Mucosa of rectum (tissue), 2 donors: ENCODE data around the gene CCDC194.

Source experiments
- H3K27ac ChIP-seq, 2 donors: one replicate each; pipeline ENCODE4 v1.7.0; 2013; ENCODE audit warnings: inconsistent platforms in 2 of 2, low read depth in 2 of 2, low read length in 2 of 2
- H3K27me3 ChIP-seq, 2 donors: one replicate each; pipeline ENCODE4 v1.7.0; 2013; ENCODE audit warnings: low read length in 2 of 2; ENCODE audit not compliant: control insufficient read depth in 2 of 2, insufficient read depth in 2 of 2
- H3K36me3 ChIP-seq, 2 donors: one replicate each; pipeline ENCODE4 v1.7.0; 2013; ENCODE audit warnings: low read length in 2 of 2; ENCODE audit not compliant: control insufficient read depth in 2 of 2, insufficient read depth in 2 of 2
- H3K4me1 ChIP-seq, 2 donors: one replicate each; pipeline ENCODE4 v1.7.0; 2013; ENCODE audit warnings: low read length in 2 of 2, mild to moderate bottlenecking in 1 of 2; ENCODE audit not compliant: control insufficient read depth in 2 of 2, insufficient read depth in 2 of 2
- H3K4me3 ChIP-seq, 2 donors: one replicate each; pipeline ENCODE4 v1.7.0; 2013; ENCODE audit warnings: low read length in 2 of 2
- H3K9ac ChIP-seq, 2 donors: one replicate each; pipeline ENCODE4 v1.7.0; 2013; ENCODE audit warnings: low read length in 2 of 2, low read depth in 1 of 2, mild to moderate bottlenecking in 1 of 2
- H3K9me3 ChIP-seq, 2 donors: one replicate each; pipeline ENCODE4 v1.7.0; 2013; ENCODE audit warnings: low read length in 2 of 2; ENCODE audit not compliant: control insufficient read depth in 2 of 2
- donor health status: healthy.
- donor health status: Normal muscosa, but diverticular disease.

The CCDC194 gene

DNA sequence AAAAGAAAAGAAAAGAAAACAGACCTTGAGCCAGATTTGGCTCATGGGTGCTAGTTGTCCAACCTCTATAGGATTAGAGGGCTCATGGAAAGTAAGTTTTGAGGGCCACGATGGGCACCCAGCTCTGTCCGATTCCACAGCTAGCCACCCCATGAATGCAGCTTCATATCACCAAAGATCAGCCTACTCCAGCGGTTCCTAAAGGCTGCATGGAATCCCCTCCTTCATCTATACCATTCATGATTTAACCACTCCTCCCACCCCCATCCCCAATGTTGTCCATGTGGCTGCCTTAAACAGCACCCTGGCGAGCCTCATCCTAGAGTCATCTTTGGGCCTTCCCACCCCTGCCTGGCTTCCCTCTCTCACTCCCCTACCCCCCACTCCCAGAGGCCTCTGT, 27.9 kb upstream of the CCDC194 start:
- no peaks in the 10 kb centered on the region for H3K27me3 ChIP-seq
- no peak overlapping the region for H3K9ac ChIP-seq
- H3K4me3 ChIP-seq = no peak overlapping the region
- peaks cover 0 to 4% of the 10 kb centered on the region in 2 donors for H3K36me3 ChIP-seq
- H3K9me3 ChIP-seq = no peaks in the 10 kb centered on the region
- no peak overlapping the region for H3K27ac ChIP-seq
- peaks cover 3 to 10% of the 10 kb centered on the region in 2 donors for H3K4me1 ChIP-seq

DNA sequence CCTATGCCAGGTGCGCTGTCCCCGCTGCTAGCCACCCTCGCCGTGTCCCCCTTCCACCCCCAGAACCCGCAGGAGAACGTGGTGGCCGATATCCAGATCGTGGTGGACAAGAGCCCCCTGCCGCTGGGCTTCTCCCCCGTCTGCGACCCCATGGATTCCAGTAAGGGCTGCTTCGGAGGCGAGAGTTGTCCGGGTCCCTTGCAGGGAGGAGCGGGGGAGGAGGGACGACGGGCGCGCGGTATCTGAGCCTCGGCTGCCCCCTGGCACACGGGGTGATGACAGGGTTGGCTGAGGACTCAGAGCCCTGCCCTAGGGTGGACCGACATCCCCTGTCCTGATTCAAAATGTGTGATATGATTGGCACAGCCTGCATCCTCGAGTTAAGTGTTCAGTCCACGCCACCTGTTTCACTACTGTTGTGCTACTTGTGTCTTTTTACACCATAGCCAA, 26.5 kb upstream of the CCDC194 start:
- Histone ChIP-seq H3K4me3 (peak overlapping the region; percentile 64 to 88), H3K9me3 (no peaks in the 10 kb centered on the region), H3K36me3 (peaks cover 0 to 4% of the 10 kb centered on the region in 2 donors), H3K9ac (peak overlapping the region; percentile 53 to 63), H3K4me1 (peaks cover 3 to 10% of the 10 kb centered on the region in 2 donors), H3K27ac (no peak overlapping the region), H3K27me3 (no peaks in the 10 kb centered on the region)

GRCh38 chr19:17419621-17420474, 25.9 kb upstream of the CCDC194 start, which contains the start of gene MVB12A:
MVB12A (plus strand) TSS chr19:17420047; CDS start chr19:17420136, 89 bp downstream.
- no peaks in the 10 kb centered on the region for H3K27me3 ChIP-seq
- peak within 1 kb of the TSS; percentile 64 to 88 for H3K4me3 ChIP-seq
- no peaks in the 10 kb centered on the region for H3K9me3 ChIP-seq
- peaks cover 3 to 10% of the 10 kb centered on the region in 2 donors for H3K4me1 ChIP-seq
- peak within 1 kb of the TSS; percentile 21 to 63 for H3K27ac ChIP-seq
- H3K36me3 ChIP-seq = peaks cover 0 to 4% of the 10 kb centered on the region in 2 donors
- H3K9ac ChIP-seq = peak within 1 kb of the TSS; percentile 53 to 63

DNA sequence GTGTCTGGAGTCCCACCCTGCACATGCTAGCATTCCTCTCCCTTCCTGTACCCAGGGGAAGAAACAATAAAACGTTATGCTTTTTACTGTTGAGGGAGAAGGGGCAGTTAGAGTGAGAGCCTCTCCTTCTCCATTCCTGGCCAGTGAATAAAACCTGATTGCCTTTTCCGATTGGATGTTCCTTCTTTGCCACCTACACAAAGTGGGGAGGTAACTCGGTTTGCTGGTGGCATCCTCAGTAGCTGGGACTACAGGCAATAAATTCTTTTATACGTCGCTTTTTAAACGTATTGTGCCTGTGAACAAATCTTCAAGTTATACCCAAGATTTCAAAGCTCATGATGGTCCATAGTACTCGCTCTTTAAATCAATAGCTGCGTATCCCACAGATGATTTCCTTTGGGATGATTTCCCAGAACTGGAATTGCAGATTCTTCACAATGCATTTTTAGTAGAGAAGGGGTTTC, 25.2 kb upstream of the CCDC194 start:
- peak overlapping the region; percentile 64 to 79 for H3K4me3 ChIP-seq
- peak overlapping the region; percentile 21 to 63 for H3K27ac ChIP-seq
- peaks cover 0 to 4% of the 10 kb centered on the region in 2 donors for H3K36me3 ChIP-seq
- peaks cover 3 to 10% of the 10 kb centered on the region in 2 donors for H3K4me1 ChIP-seq
- H3K9ac ChIP-seq = peak overlapping the region; percentile 43 to 48
- H3K27me3 ChIP-seq = no peaks in the 10 kb centered on the region
- H3K9me3 ChIP-seq = no peaks in the 10 kb centered on the region

DNA sequence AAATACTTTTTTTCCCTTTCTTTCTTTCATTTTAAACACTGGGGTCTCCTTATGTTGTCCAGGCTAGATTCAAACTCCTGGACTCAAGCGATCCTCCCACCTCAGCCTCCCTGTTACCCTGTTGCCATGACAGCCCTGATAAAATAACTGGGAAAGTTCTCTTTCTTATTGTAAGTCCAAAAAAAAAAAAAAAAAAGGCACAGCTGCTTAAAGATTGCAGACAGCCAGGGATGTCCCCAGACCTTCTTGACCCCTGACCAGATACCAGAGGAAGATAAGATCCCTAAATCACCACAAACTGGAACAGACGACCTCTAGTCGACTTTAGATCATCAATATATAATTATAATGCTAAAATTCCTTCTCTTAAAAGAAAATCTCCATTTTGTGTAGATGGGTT, 24.7 kb upstream of the CCDC194 start:
- Histone ChIP-seq H3K36me3 (peaks cover 0 to 4% of the 10 kb centered on the region in 2 donors), H3K4me3 (peak overlapping the region in 1 of 2 donors; percentile 79), H3K27ac (no peak overlapping the region), H3K27me3 (no peaks in the 10 kb centered on the region), H3K4me1 (peaks cover 3 to 10% of the 10 kb centered on the region in 2 donors), H3K9me3 (no peaks in the 10 kb centered on the region), H3K9ac (no peak overlapping the region)

DNA sequence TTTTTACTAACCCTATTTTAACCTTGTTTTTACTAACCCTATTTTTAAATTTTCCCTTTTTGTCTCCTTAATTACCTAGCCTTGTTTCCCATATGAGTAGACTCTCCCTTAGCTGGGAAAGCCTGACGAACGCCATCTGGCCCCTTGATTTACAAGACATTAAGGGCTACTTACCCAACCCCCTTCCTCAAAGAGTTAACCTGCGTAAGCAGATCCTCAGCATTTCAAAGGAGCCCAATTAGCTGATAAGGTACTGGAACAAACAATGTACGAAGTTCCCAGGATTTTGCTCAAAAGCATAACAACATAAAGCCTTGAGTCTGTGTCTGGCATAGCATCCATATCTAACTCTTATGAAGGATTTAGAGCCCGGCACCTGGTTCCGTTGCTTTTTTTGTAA, 21.1 kb upstream of the CCDC194 start:
- Histone ChIP-seq H3K4me3 (no peak overlapping the region), H3K9ac (no peak overlapping the region), H3K9me3 (no peaks in the 10 kb centered on the region), H3K27ac (no peak overlapping the region), H3K27me3 (no peaks in the 10 kb centered on the region), H3K4me1 (peaks cover 3 to 7% of the 10 kb centered on the region in 2 donors), H3K36me3 (peaks cover 0 to 2% of the 10 kb centered on the region in 2 donors)

- no peak overlapping the region for H3K9ac ChIP-seq
- H3K27ac ChIP-seq = no peak overlapping the region
- H3K4me3 ChIP-seq = no peak overlapping the region
- peaks cover 0 to 2% of the 10 kb centered on the region in 2 donors for H3K36me3 ChIP-seq
- H3K9me3 ChIP-seq = no peaks in the 10 kb centered on the region
- H3K27me3 ChIP-seq = no peaks in the 10 kb centered on the region
- peaks cover 2% of the 10 kb centered on the region in 2 donors for H3K4me1 ChIP-seq
Measured at GRCh38 chr19:17414097-17414496, 20.1 kb upstream of the CCDC194 start.

GRCh38 chr19:17411801-17412200, 17.8 kb upstream of the CCDC194 start:
- Histone ChIP-seq H3K27ac (no peak overlapping the region), H3K27me3 (no peaks in the 10 kb centered on the region), H3K4me3 (no peak overlapping the region), H3K36me3 (peaks cover 0 to 2% of the 10 kb centered on the region in 2 donors), H3K9ac (no peak overlapping the region), H3K4me1 (no peaks in the 10 kb centered on the region), H3K9me3 (no peaks in the 10 kb centered on the region)

DNA sequence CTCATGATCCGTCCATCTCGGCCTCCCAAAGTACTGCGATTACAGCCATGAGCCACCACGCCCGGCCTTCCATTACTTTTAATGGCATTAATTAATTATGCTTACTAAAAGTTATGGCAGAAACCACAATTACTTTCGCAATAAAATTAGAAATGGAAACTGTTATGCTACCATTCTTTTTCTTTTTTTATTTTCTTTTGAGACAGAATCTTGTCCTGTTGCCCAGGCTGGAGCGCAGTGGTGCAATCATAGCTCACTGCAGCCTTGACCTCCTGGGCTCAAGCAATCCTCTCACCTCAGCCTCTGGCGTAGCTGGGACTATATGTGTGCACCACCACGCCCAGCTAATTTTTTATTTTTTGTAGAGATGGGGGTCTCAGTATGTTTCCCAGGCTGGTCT, 16.0 kb upstream of the CCDC194 start:
- no peak overlapping the region for H3K9ac ChIP-seq
- H3K36me3 ChIP-seq = peaks cover 0 to 2% of the 10 kb centered on the region in 2 donors
- no peaks in the 10 kb centered on the region for H3K27me3 ChIP-seq
- H3K9me3 ChIP-seq = no peaks in the 10 kb centered on the region
- no peak overlapping the region for H3K27ac ChIP-seq
- no peak overlapping the region for H3K4me3 ChIP-seq
- H3K4me1 ChIP-seq = peaks cover 4 to 6% of the 10 kb centered on the region in 2 donors

GRCh38 chr19:17406887-17407196, 12.8 kb upstream of the CCDC194 start:
- Histone ChIP-seq H3K36me3 (no peaks in the 10 kb centered on the region), H3K9ac (peak overlapping the region in 1 of 2 donors; percentile 10)

More at GRCh38 chr19:17406887-17407196, 12.8 kb upstream of the CCDC194 start:
- Histone ChIP-seq H3K4me3 (peak overlapping the region in 1 of 2 donors; percentile 81), H3K4me1 (peaks cover 4 to 6% of the 10 kb centered on the region in 2 donors), H3K9me3 (no peaks in the 10 kb centered on the region), H3K27ac (peak overlapping the region; percentile 80 to 93), H3K27me3 (no peaks in the 10 kb centered on the region)
